Measurements from ENCODE around the gene BICRAL.
"Not testable (repeated sequence)": the region's sequence is repeated elsewhere in the genome, so short reads cannot be mapped to it uniquely, and the experiment has no call there.

The BICRAL gene

GRCh38 chr6:42795651-42796050 is 13.8 kb downstream of the BICRAL start:
- DNase-seq: no peak

- no peak for DNase-seq
Observed at GRCh38 chr6:42796171-42796570, 14.3 kb downstream of the BICRAL start.

GRCh38 chr6:42797696-42798095 is 15.8 kb downstream of the BICRAL start:
- not testable (repeated sequence) for DNase-seq

- no peak for DNase-seq
Observed at GRCh38 chr6:42805297-42805861, 23.5 kb downstream of the BICRAL start.

- not testable (repeated sequence) for DNase-seq
Observed at GRCh38 chr6:42806359-42806758, 24.5 kb downstream of the BICRAL start.

GRCh38 chr6:42808492-42809483 is 26.9 kb downstream of the BICRAL start:
- no peak for DNase-seq

- no peak for DNase-seq
Observed at GRCh38 chr6:42813074-42813645, 31.3 kb downstream of the BICRAL start.

GRCh38 chr6:42813906-42814444 is 32.1 kb downstream of the BICRAL start:
- no peak for DNase-seq

GRCh38 chr6:42815726-42816125 is 33.9 kb downstream of the BICRAL start:
- not testable (repeated sequence) for DNase-seq

GRCh38 chr6:42817907-42818306 is 36.1 kb downstream of the BICRAL start:
- DNase-seq: no peak

GRCh38 chr6:42818416-42818815 is 36.6 kb downstream of the BICRAL start:
- DNase-seq: no peak

GRCh38 chr6:42818878-42819277 is 37.0 kb downstream of the BICRAL start:
- no peak for DNase-seq

GRCh38 chr6:42819803-42820511 is 38.1 kb downstream of the BICRAL start:
- peak; percentile 38 for DNase-seq

GRCh38 chr6:42820512-42821340 is 38.9 kb downstream of the BICRAL start:
- DNase-seq: no peak

GRCh38 chr6:42821341-42821668 is 39.5 kb downstream of the BICRAL start:
- no peak for DNase-seq

GRCh38 chr6:42821846-42822245 is 40.0 kb downstream of the BICRAL start:
- DNase-seq: no peak

- no peak for DNase-seq
Observed at GRCh38 chr6:42829561-42830092, 47.8 kb downstream of the BICRAL start.

GRCh38 chr6:42831237-42831636 is 49.4 kb downstream of the BICRAL start:
- no peak for DNase-seq

- DNase-seq: no peak
Observed at GRCh38 chr6:42834056-42834455, 52.2 kb downstream of the BICRAL start.

GRCh38 chr6:42841844-42842584 is 60.2 kb downstream of the BICRAL start:
- DNase-seq: no peak

GRCh38 chr6:42845327-42845694 is 63.5 kb downstream of the BICRAL start:
- no peak for DNase-seq
